ENCODE measurements around the gene PSMB11. TPM values are rescaled to one million over a fixed set of nuclear protein-coding genes. Genes with fewer than 3 reads are reported as not detected.

The PSMB11 gene
- total RNA-seq, 1 experiment from 2014 or later: not detected

GRCh38 chr14:23053426-23053825 is 11.4 kb downstream of the PSMB11 start:
- no peak for DNase-seq (ENCODE audit: low read depth)
- in situ Hi-C loops (cut with HindIII; ENCODE audit: low pct_unique_long_range_greater_than_20kb, low sequenced_read_pairs): no loop called here

- in situ Hi-C loops (cut with HindIII; ENCODE audit: low pct_unique_long_range_greater_than_20kb, low sequenced_read_pairs): no loop called here
- DNase-seq (ENCODE audit: low read depth): no peak
Measured at GRCh38 chr14:23054000-23054811, 12.2 kb downstream of the PSMB11 start.

- in situ Hi-C loops (cut with HindIII; ENCODE audit: low pct_unique_long_range_greater_than_20kb, low sequenced_read_pairs): no loop called here
- no peak for DNase-seq (ENCODE audit: low read depth)
Measured at GRCh38 chr14:23055147-23055550, 13.1 kb downstream of the PSMB11 start.

GRCh38 chr14:23055621-23056144 is 13.7 kb downstream of the PSMB11 start:
- DNase-seq (ENCODE audit: low read depth): no peak
- in situ Hi-C loops (cut with HindIII; ENCODE audit: low pct_unique_long_range_greater_than_20kb, low sequenced_read_pairs): no loop called here

GRCh38 chr14:23056145-23056955 is 14.3 kb downstream of the PSMB11 start:
- in situ Hi-C loops (cut with HindIII; ENCODE audit: low pct_unique_long_range_greater_than_20kb, low sequenced_read_pairs): no loop called here
- DNase-seq (ENCODE audit: low read depth): peak; percentile 72

- peak; percentile 70 for DNase-seq (ENCODE audit: low read depth)
- in situ Hi-C loops (cut with HindIII; ENCODE audit: low pct_unique_long_range_greater_than_20kb, low sequenced_read_pairs): no loop called here
Measured at GRCh38 chr14:23056956-23057756, 15.1 kb downstream of the PSMB11 start, which contains the start of gene CDH24. Gene CDH24, minus strand, starts transcription at chr14:23057520. Its CDS starts 1,787 bp downstream, at chr14:23055733.

GRCh38 chr14:23057757-23058653 is 16.0 kb downstream of the PSMB11 start:
- peak; percentile 80 for DNase-seq (ENCODE audit: low read depth)
- in situ Hi-C loops (cut with HindIII; ENCODE audit: low pct_unique_long_range_greater_than_20kb, low sequenced_read_pairs): no loop called here

- in situ Hi-C loops (cut with HindIII; ENCODE audit: low pct_unique_long_range_greater_than_20kb, low sequenced_read_pairs): no loop called here
- DNase-seq (ENCODE audit: low read depth): no peak
Measured at GRCh38 chr14:23058654-23059504, 16.9 kb downstream of the PSMB11 start.

GRCh38 chr14:23060536-23061260 is 18.7 kb downstream of the PSMB11 start:
- in situ Hi-C loops (cut with HindIII; ENCODE audit: low pct_unique_long_range_greater_than_20kb, low sequenced_read_pairs): no loop called here
- no peak for DNase-seq (ENCODE audit: low read depth)

- in situ Hi-C loops (cut with HindIII; ENCODE audit: low pct_unique_long_range_greater_than_20kb, low sequenced_read_pairs): no loop called here
- DNase-seq (ENCODE audit: low read depth): peak; percentile 82
Measured at GRCh38 chr14:23062002-23062401, 20.0 kb downstream of the PSMB11 start.

GRCh38 chr14:23063601-23064000 is 21.6 kb downstream of the PSMB11 start:
- in situ Hi-C loops (cut with HindIII; ENCODE audit: low pct_unique_long_range_greater_than_20kb, low sequenced_read_pairs): no loop called here
- DNase-seq (ENCODE audit: low read depth): no peak

- in situ Hi-C loops (cut with HindIII; ENCODE audit: low pct_unique_long_range_greater_than_20kb, low sequenced_read_pairs): no loop called here
- no peak for DNase-seq (ENCODE audit: low read depth)
Measured at GRCh38 chr14:23066368-23066767, 24.4 kb downstream of the PSMB11 start.

- in situ Hi-C loops (cut with HindIII; ENCODE audit: low pct_unique_long_range_greater_than_20kb, low sequenced_read_pairs): no loop called here
- no peak for DNase-seq (ENCODE audit: low read depth)
Measured at GRCh38 chr14:23066855-23067744, 25.1 kb downstream of the PSMB11 start.

- in situ Hi-C loops (cut with HindIII; ENCODE audit: low pct_unique_long_range_greater_than_20kb, low sequenced_read_pairs): no loop called here
- DNase-seq (ENCODE audit: low read depth): no peak
Measured at GRCh38 chr14:23067847-23068788, 26.1 kb downstream of the PSMB11 start.

All from Caki2 (cell line).